Calu3 (cell line): Measurements from ENCODE around the gene PRKCG. TPM values are rescaled to one million over a fixed set of nuclear protein-coding genes. Genes with fewer than 3 reads are reported as not detected.

Experiments
- BruUV-seq: library from RNA; stranded (reverse); fragments of 400-500 nt; replicated peaks from 2 replicates; lab custom pipeline; 2021; lab: Mats Ljungman, UMichigan
- CTCF ChIA-PET: fragments of 300-600 bp; sonication (Branson Sonifier 250); formaldehyde crosslinking; loops from one replicate; lab custom pipeline; 2022; ENCODE audit warnings: antibody characterized with exemption; lab: Charles Lee
- DNase-seq: peaks from one replicate; pipeline ENCODE4 v3.0.0; 2022
- H3K27ac Mint-ChIP-seq: one replicate; pipeline ENCODE4 v1.8.0; 2022; ENCODE audit warnings: mixed read lengths; ENCODE audit not compliant: unreplicated experiment
- H3K27me3 Mint-ChIP-seq: one replicate; pipeline ENCODE4 v1.8.0; 2022; ENCODE audit warnings: mixed read lengths; ENCODE audit not compliant: unreplicated experiment
- H3K36me3 Mint-ChIP-seq: one replicate; pipeline ENCODE4 v1.8.0; 2022; ENCODE audit warnings: mild to moderate bottlenecking, moderate library complexity, mixed read lengths; ENCODE audit not compliant: insufficient read depth, unreplicated experiment
- H3K4me1 Mint-ChIP-seq: one replicate; pipeline ENCODE4 v1.8.0; 2022; ENCODE audit warnings: mild to moderate bottlenecking, low read depth, mixed read lengths; ENCODE audit not compliant: unreplicated experiment
- H3K4me3 Mint-ChIP-seq: one replicate; pipeline ENCODE4 v1.8.0; 2022; ENCODE audit warnings: mild to moderate bottlenecking, low read depth, moderate library complexity, mixed read lengths; ENCODE audit not compliant: unreplicated experiment
- H3K9me3 Mint-ChIP-seq: one replicate; pipeline ENCODE4 v1.8.0; 2022; ENCODE audit warnings: low read depth, mixed read lengths; ENCODE audit not compliant: unreplicated experiment
- CTCF ChIP-seq: fragments of 200-600 bp; IDR thresholded peaks from one replicate; pipeline ENCODE4 v1.8.0; 2022; ENCODE audit warnings: antibody characterized with exemption; ENCODE audit not compliant: unreplicated experiment
- intact Hi-C: fragments of 100-400 bp; cut with micrococcal nuclease; formaldehyde crosslinking; loops from one replicate; pipeline ENCODE4 v1.10.0; 2022; ENCODE audit not compliant: unreplicated experiment
- total RNA-seq: library from RNA; stranded (reverse); gene quantifications from 2 replicates; pipeline ENCODE4 v1.2.3, GENCODE V29; 2022

The PRKCG gene
- total RNA-seq, 1 experiment from 2014 or later: 59.6 TPM

GRCh38 chr19:53897459-53897858, 15.5 kb downstream of the PRKCG start:
- no peak overlapping the region for H3K4me3 Mint-ChIP-seq
- no peak for DNase-seq
- H3K4me1 Mint-ChIP-seq: peaks cover 8% of the 10 kb centered on the region
- TF ChIP-seq CTCF: no peak
- intact Hi-C loops: no loop called here
- no TSS peak for BruUV-seq
- no peak overlapping the region for H3K27ac Mint-ChIP-seq
- no peaks in the 10 kb centered on the region for H3K9me3 Mint-ChIP-seq
- CTCF ChIA-PET: no interaction called here
- H3K27me3 Mint-ChIP-seq: no peaks in the 10 kb centered on the region
- peaks cover 74% of the 10 kb centered on the region for H3K36me3 Mint-ChIP-seq

GRCh38 chr19:53898166-53898565, 16.2 kb downstream of the PRKCG start:
- BruUV-seq: no TSS peak
- Mint-ChIP-seq H3K36me3 (peaks cover 74% of the 10 kb centered on the region), H3K9me3 (no peaks in the 10 kb centered on the region), H3K4me3 (no peak overlapping the region), H3K27ac (no peak overlapping the region), H3K4me1 (peaks cover 8% of the 10 kb centered on the region), H3K27me3 (no peaks in the 10 kb centered on the region)
- CTCF ChIA-PET: no interaction called here
- no peak for TF ChIP-seq CTCF
- no peak for DNase-seq
- intact Hi-C loops: no loop called here

- no peaks in the 10 kb centered on the region for H3K27me3 Mint-ChIP-seq
- CTCF ChIA-PET: no interaction called here
- no TSS peak for BruUV-seq
Observed at GRCh38 chr19:53898636-53899341, 16.8 kb downstream of the PRKCG start.

GRCh38 chr19:53900191-53900860, 18.3 kb downstream of the PRKCG start:
- CTCF ChIA-PET: no interaction called here
- Mint-ChIP-seq H3K27me3 (no peaks in the 10 kb centered on the region), H3K9me3 (no peaks in the 10 kb centered on the region)

More at GRCh38 chr19:53898636-53899341, 16.8 kb downstream of the PRKCG start:
- intact Hi-C loops: no loop called here
- H3K9me3 Mint-ChIP-seq: no peaks in the 10 kb centered on the region
- H3K27ac Mint-ChIP-seq: no peak overlapping the region
- H3K4me3 Mint-ChIP-seq: no peak overlapping the region
- H3K4me1 Mint-ChIP-seq: peaks cover 8% of the 10 kb centered on the region
- no peak for TF ChIP-seq CTCF
- H3K36me3 Mint-ChIP-seq: peaks cover 72% of the 10 kb centered on the region
- no peak for DNase-seq

More at GRCh38 chr19:53900191-53900860, 18.3 kb downstream of the PRKCG start:
- H3K4me1 Mint-ChIP-seq: peaks cover 13% of the 10 kb centered on the region
- H3K4me3 Mint-ChIP-seq: no peak overlapping the region
- no peak overlapping the region for H3K27ac Mint-ChIP-seq
- no TSS peak for BruUV-seq
- TF ChIP-seq CTCF: no peak
- H3K36me3 Mint-ChIP-seq: peaks cover 57% of the 10 kb centered on the region
- no peak for DNase-seq
- intact Hi-C loops: no loop called here
